KMS-11 (cell line): Measurements from ENCODE around the gene DEPDC4.

Experiments used
- H2AFZ ChIP-seq: fragments of 200-600 bp; sonication (generic); 2 replicates; pipeline ENCODE4 v1.6.1; 2016; ENCODE audit warnings: antibody characterized with exemption, mixed run types, low read depth
- H3K27ac ChIP-seq: fragments of 200-600 bp; sonication (generic); 2 replicates; pipeline ENCODE4 v1.6.1; 2016; ENCODE audit warnings: mild to moderate bottlenecking, mixed run types
- H3K27me3 ChIP-seq: fragments of 200-600 bp; sonication (generic); 2 replicates; pipeline ENCODE4 v1.6.1; 2017; ENCODE audit warnings: mild to moderate bottlenecking, low read depth, mixed run types, moderate library complexity; ENCODE audit not compliant: insufficient read depth
- H3K36me3 ChIP-seq: fragments of 200-600 bp; sonication (generic); 2 replicates; pipeline ENCODE4 v1.6.1; 2017; ENCODE audit warnings: mild to moderate bottlenecking, mixed run types; ENCODE audit not compliant: insufficient read depth
- H3K4me1 ChIP-seq: fragments of 200-600 bp; sonication (generic); 2 replicates; pipeline ENCODE4 v1.6.1; 2016; ENCODE audit warnings: mild to moderate bottlenecking, low read depth, mixed run types; ENCODE audit not compliant: poor library complexity, severe bottlenecking
- H3K4me2 ChIP-seq: fragments of 200-600 bp; sonication (generic); 2 replicates; pipeline ENCODE4 v1.7.0; 2016; ENCODE audit warnings: mild to moderate bottlenecking, mixed run types
- H3K4me3 ChIP-seq: fragments of 200-600 bp; sonication (generic); IDR thresholded peaks from 2 replicates; pipeline ENCODE4 v1.6.1; 2017; ENCODE audit warnings: low read depth, low read length, mixed read lengths; ENCODE audit not compliant: insufficient read depth
- H3K79me2 ChIP-seq: fragments of 200-600 bp; sonication (generic); 2 replicates; pipeline ENCODE4 v1.6.1; 2016; ENCODE audit warnings: low read depth, mixed run types; ENCODE audit not compliant: insufficient read depth
- H3K9ac ChIP-seq: fragments of 200-600 bp; sonication (generic); 2 replicates; pipeline ENCODE4 v1.6.1; 2016; ENCODE audit warnings: mild to moderate bottlenecking, mixed run types
- H4K20me1 ChIP-seq: fragments of 200-600 bp; sonication (generic); 2 replicates; pipeline ENCODE4 v1.6.1; 2016; ENCODE audit warnings: mild to moderate bottlenecking, mixed run types; ENCODE audit not compliant: insufficient read depth
- TF ChIP-seq, protein P1 (sequence below): fragments of 200-600 bp; sonication (generic); conservative IDR thresholded peaks from 2 replicates; pipeline ENCODE4 v1.6.1; 2017; ENCODE audit warnings: low read depth, mild to moderate bottlenecking, antibody characterized with exemption, low read length, moderate library complexity, mixed read lengths

Gene DEPDC4

DNA sequence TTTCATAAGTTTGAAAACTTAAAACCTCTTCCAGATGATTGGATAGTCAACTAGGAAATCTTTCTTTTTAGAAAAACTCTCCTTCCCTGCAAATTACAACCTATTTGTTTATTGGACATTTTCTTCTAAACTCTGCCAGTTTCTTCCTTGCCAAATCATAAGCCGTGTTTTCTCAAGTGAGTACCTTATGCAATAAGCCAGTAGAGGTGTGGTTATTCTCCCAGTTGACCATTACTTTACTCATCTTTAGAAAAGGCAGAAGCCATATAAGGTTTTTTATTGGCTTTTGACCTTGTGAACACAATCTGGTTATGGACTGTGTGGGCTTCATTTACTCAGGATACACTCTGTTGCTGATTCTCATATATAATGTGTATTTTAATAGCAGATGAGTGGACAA lies 51.7 kb downstream of the DEPDC4 start:
- Histone ChIP-seq H3K36me3 (no peaks in the 10 kb centered on the region), H3K27ac (no peak overlapping the region), H3K79me2 (no peaks in the 10 kb centered on the region), H4K20me1 (no peaks in the 10 kb centered on the region), H3K9ac (no peak overlapping the region), H3K4me1 (no peaks in the 10 kb centered on the region), H3K27me3 (no peaks in the 10 kb centered on the region), H3K4me2 (no peak overlapping the region), H3K4me3 (no peak overlapping the region), H2AFZ (no peak overlapping the region)
- TF ChIP-seq, protein P1, sequence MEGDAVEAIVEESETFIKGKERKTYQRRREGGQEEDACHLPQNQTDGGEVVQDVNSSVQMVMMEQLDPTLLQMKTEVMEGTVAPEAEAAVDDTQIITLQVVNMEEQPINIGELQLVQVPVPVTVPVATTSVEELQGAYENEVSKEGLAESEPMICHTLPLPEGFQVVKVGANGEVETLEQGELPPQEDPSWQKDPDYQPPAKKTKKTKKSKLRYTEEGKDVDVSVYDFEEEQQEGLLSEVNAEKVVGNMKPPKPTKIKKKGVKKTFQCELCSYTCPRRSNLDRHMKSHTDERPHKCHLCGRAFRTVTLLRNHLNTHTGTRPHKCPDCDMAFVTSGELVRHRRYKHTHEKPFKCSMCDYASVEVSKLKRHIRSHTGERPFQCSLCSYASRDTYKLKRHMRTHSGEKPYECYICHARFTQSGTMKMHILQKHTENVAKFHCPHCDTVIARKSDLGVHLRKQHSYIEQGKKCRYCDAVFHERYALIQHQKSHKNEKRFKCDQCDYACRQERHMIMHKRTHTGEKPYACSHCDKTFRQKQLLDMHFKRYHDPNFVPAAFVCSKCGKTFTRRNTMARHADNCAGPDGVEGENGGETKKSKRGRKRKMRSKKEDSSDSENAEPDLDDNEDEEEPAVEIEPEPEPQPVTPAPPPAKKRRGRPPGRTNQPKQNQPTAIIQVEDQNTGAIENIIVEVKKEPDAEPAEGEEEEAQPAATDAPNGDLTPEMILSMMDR, result no peak

DNA sequence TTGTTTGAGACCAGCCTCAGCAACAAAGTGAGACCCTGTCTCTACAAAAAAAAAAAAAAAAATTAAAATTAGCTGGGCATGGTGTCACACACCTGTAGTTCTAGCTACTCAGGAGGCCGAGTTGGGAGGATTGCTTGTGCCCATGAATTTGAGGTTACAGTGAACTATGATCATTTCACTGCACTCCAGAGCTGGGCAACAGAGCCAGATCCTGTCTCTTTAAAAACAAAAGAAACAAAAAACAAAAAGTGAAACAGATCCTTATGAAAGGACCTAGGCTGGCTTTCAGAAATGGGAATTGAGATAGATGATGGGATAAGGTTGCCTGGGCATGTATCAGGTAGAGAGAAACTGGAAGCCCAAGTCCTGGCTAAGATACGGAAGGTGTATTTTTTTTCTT lies 52.4 kb downstream of the DEPDC4 start:
- TF ChIP-seq, protein P1, result no peak
- Histone ChIP-seq H3K4me3 (no peak overlapping the region), H4K20me1 (no peaks in the 10 kb centered on the region), H3K36me3 (no peaks in the 10 kb centered on the region), H3K27me3 (no peaks in the 10 kb centered on the region), H3K27ac (no peak overlapping the region), H3K4me2 (no peak overlapping the region), H3K4me1 (no peaks in the 10 kb centered on the region), H3K79me2 (no peaks in the 10 kb centered on the region), H3K9ac (no peak overlapping the region), H2AFZ (no peak overlapping the region)

DNA sequence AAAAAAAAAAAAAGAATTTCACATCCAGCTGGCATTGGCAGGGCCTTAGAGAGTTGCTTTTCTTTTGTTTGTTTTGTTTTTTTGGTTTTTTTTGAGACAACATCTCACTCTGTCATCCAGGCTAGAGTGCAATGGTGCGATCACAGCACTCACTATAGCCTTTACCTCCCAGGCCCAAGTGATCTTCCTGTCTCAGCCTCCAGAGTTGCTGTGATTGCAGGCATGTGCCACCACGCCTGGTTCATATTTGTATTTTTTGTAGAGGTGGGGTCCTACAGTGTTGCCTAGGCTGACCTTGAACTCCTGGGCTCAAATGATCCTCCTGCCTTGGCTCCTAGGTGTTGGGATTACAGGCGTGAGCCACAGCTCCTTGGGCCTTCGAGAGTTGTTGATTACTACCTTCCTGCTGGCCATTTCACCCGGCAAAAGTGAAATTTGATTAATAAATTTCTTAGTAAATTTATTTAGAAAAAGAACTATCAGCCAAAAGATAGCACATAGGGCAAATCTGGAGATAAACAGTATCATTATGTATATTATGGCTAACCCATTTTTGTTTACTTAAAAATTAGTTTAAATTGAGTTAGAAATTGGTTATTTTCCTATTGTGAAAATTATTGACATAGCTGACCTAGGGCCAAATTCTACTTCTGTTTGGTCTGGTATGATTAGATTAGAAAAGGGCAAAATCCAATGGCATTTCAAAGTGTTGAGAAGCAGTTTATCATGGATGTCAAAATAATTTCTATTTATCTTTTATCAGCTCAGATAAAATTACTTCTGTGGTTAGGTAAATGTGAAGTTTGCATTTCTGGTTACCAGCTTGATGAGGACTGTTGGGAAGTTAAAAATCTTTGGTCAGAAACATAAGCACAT lies 53.6 kb downstream of the DEPDC4 start:
- Histone ChIP-seq H3K9ac (no peak overlapping the region), H3K36me3 (peaks cover 4% of the 10 kb centered on the region; the same call in 1 of the 2 replicates), H2AFZ (no peak overlapping the region), H3K27ac (no peak overlapping the region), H3K79me2 (no peaks in the 10 kb centered on the region), H3K4me3 (no peak overlapping the region), H4K20me1 (no peaks in the 10 kb centered on the region), H3K4me2 (no peak overlapping the region), H3K27me3 (no peaks in the 10 kb centered on the region), H3K4me1 (no peaks in the 10 kb centered on the region)
- TF ChIP-seq, protein P1, result no peak

DNA sequence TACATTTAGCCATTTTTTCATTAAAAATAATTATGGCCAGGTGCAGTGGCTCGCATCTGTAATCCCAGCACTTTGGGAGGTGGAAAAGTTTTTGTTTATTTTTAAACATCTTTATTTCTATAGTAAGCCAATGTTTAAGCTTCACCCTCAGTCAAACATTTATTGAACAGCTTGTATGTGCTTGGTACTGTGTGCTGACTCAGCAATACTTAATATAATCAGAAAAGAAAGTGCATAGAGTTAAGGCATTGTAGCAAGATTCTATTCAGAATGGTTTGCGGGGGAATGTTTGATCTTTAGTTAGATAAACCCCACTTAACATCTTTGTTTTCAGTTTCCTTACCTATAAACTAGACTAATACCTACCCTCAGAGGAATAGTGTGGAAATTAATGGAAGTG lies 55.2 kb downstream of the DEPDC4 start:
- TF ChIP-seq, protein P1, result no peak
- H3K4me3 ChIP-seq, result no peak overlapping the region
- no peak overlapping the region for H3K27ac ChIP-seq
- no peak overlapping the region for H3K9ac ChIP-seq
- no peak overlapping the region for H3K4me2 ChIP-seq
- no peaks in the 10 kb centered on the region for H3K79me2 ChIP-seq
- no peaks in the 10 kb centered on the region for H3K27me3 ChIP-seq
- H4K20me1 ChIP-seq, result no peaks in the 10 kb centered on the region
- peaks cover 4% of the 10 kb centered on the region; the same call in 1 of the 2 replicates for H3K36me3 ChIP-seq
- H3K4me1 ChIP-seq, result no peaks in the 10 kb centered on the region
- no peak overlapping the region for H2AFZ ChIP-seq
